Stimulated activated CD8-positive, alpha-beta memory T cell treated with anti-CD3 and anti-CD28 coated beads, Interleukin-2, amount 100 ng/mL, for 1 hour (primary cell): ENCODE data around the gene CALU.

ENCODE experiments used
- DNase-seq, 2 donors: peaks; one replicate each; pipeline ENCODE4 v3.0.0-alpha.2; 2020; ENCODE audit warnings: low read depth in 2 of 2

CALU gene

GRCh38 chr7:128724743-128725142 is 14.4 kb upstream of the CALU start:
- no peak for DNase-seq

GRCh38 chr7:128725531-128725930 is 13.6 kb upstream of the CALU start:
- DNase-seq = no peak

DNA sequence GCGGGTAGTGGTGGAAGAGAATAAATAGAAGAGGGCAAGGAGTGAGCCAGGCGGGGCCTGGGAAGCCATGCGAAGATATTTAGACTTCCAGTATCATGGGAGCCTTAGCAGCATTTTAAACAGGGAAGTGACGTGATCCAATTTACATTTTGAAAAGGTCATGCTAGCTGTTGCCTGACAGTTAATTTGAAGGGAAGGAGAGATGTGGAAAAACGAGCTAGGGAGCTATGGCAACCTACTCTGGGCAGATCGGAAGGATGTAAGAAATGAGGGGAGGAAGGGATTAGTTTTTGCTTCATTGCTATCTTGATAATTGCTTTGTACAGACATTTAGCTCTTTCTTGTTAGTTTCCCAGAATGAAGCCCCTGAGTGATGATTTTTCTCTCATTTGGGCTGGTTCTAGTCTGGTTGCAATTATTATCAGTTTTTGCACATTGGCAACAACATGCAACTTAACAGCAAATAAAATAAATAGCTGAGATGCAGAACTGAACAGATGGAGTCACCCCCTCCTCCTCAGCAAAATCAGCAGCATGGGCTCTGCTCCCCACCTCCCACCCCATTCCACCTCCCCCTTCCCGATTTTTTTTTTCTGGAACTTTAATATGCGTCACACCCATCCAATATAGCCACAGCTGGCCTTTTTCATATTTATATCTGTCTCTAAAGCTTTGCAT is 13.0 kb upstream of the CALU start:
- DNase-seq = no peak

- no peak for DNase-seq
Observed at GRCh38 chr7:128726737-128727072, 12.5 kb upstream of the CALU start.

- DNase-seq = no peak
Observed at GRCh38 chr7:128727239-128727638, 11.9 kb upstream of the CALU start.

DNA sequence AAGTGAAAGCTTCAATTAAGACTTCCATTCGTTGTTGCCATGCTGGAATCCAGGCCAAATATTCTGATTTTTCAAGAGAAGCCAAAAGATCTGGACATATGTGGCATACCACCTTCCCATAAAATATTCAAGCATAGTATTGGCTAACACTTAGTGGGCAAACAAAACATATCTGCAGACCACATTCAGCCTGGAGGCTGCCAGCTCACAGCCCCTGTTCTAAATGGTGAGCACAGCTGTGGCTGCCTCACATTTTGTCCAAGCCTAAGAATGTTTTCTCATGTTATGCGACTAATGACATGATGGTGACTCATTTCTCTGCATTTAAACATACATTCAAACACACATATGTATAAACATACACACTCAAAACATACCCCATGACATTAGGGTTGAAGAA is 10.6 kb upstream of the CALU start:
- no peak for DNase-seq

DNA sequence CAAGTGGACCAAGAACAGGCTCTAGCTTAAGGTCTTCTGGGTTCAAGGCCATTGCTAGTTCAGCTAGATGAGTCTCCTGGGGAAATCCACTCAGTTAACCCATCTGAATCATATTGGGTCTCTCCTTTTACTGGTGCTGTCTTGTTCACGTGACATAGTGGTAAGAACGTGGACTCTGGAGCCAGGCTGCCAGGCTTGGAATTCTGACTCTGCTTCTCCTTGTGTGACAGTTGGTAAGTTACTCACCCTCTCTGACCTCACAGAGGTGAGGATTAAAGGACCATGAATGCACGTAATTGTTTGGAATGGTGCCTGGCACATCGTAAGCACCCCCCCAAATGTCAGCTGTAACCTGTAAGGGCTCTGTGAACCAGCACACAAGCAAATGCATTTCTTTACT is 9.7 kb upstream of the CALU start:
- no peak for DNase-seq

DNA sequence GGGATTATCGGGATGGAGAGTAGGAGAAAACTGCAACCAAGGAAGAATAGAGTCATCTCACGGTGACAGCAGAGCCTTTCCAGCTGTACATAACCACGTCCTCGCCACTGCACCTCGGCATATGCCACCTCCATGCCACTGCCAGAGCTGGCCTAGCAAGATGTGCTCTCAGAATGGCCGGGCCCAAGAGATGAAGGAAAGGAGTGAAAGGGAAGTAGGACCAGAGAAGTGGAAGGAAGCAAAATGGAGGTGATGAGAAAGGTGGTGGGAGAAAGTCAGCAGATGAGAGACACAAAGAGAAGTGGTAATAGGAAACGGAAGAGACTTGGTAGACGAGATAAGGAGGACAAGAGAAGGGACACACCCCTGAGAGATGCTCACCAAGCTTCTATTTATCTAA is 8.0 kb upstream of the CALU start:
- no peak for DNase-seq

DNA sequence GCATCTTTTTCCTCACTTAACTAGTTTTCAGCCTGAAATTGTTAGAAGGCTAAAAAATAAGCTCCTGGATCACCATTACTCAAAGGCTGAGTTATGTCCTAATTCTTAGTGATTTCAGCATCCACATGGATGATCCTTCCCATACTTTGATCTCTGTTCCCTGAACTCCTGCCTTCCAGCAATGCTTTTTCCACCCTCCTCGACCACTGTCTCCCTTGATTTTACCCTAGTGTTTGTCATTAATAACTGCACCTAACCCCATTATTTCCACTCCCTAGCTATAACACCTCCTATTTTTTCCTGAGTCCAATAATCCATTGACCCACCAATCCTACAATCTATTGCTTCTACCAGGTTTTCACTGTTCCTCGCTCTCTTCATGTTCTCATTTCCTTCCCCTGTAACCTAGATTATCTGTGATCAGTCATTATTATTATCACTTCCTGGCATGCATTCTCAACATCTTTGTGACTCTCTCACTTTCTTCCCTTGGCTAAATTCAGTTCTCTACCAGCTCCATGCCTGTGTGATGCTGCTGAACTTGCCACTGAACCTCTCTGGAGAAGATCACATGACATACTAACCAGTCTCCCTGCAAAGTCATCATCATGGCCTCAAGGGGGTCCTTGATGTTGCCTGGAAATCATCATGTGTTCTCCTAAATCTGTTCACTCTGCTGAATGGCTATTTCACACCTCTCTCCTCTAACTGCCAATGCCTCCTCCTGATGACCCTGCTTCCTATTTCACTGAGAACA is 6.5 kb upstream of the CALU start:
- DNase-seq = no peak

DNA sequence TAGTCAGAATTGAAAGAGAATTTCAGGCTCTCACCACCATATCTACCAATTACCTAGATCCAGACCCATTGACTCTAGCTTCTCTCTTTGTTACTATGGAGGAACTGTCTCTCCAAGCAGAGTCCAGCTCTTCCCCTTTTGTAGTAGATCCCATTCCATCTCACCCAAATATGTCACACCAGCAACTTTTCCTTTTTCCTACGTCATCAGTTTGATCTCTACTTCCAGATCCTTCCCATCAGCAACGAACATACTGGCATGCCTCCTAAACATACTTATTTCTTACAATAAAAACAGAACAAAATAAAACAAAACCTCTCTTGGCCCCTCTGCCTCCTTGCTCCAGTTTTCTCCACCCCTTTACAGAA is 5.9 kb upstream of the CALU start:
- DNase-seq = no peak

DNA sequence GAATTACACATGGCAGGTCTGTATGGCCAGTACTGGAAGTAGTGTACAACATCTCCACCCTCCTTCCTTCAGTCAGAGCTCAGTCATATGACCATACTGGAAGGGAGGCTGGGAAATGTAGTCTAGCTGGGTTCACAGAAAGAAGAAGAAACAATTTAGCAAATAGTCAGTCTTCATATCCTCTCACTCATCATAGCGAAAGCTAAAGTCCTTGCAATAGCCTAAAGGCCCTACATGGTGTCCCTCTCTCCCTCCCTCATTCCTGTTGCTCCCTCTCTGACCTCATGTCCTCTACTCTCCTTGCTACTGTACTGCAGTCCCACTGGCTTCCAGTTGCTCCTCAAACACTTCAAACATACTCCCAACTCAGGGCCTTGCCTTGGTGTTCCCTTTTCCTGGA is 4.3 kb upstream of the CALU start:
- DNase-seq = no peak

GRCh38 chr7:128735436-128735835 is 3.7 kb upstream of the CALU start:
- no peak for DNase-seq

DNA sequence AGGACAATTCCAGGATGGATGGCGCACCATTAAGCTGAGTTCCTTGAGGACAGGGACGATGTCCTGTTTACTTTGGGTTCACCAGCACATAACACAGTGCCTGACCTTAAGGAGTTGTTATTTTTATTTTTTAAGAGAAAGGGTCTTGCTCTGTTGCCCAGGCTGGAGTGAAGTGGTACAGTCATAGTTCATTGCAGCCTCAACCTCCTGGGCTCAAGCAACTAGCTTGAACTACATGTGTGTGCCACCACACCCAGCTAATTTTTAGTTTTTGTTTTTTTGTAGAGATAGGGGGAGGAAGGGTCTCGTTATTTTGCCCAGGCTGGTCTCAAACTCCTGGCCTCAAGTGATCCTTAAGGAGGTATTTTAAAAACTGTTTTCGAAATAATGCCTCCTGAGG is 1.7 kb upstream of the CALU start:
- no peak for DNase-seq

DNA sequence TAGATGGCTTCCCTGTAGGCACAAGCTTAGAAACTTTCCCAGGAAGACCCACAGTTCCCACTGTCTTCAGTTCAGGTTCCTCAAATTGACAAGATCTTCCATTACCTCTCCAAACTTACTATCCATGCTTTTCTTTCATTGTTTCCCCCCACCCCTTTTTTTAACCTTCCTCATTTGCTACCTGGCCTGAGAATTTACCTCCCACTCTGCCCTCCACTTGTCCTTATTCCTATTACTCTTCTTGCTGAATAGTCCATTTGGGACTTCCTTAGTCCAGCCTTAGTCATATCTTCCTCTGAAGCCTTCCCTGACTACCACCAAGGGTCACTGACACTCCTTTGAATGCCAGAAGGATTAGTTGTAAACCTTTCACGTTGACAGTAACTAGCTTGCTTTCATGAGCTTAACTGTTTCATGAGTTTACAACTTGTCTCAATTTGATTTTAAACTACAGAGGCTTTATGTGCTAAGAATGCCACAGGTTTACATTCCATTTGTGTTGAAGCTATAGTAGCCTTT is 1.2 kb upstream of the CALU start:
- no peak for DNase-seq

- DNase-seq = no peak
Observed at GRCh38 chr7:128738570-128739047, 550 bp upstream of the CALU start.

- no peak for DNase-seq
Observed at GRCh38 chr7:128739990-128740682, 977 bp downstream of the CALU start.

DNA sequence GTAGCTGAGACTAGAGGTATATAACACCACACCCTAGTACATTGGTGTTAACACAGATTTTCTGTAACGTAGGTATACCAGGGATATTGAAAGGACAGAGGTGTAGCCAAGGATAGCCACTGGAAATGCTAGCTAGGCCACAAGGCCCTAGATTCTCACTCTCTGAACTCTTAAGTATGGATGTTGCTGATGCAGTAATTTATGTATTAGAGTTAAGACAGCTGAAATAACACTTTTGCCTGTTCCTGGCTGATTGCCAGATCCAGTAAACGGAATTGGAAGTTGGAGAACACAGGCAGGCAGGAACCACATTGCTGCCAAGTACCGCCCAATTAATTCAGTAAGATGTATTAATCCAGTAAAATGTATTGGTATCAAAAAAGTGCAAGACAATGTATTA is 1.8 kb downstream of the CALU start:
- DNase-seq = no peak

- no peak for DNase-seq
Observed at GRCh38 chr7:128741491-128741890, 2.3 kb downstream of the CALU start.

GRCh38 chr7:128742206-128742605 is 3.0 kb downstream of the CALU start:
- no peak for DNase-seq

DNA sequence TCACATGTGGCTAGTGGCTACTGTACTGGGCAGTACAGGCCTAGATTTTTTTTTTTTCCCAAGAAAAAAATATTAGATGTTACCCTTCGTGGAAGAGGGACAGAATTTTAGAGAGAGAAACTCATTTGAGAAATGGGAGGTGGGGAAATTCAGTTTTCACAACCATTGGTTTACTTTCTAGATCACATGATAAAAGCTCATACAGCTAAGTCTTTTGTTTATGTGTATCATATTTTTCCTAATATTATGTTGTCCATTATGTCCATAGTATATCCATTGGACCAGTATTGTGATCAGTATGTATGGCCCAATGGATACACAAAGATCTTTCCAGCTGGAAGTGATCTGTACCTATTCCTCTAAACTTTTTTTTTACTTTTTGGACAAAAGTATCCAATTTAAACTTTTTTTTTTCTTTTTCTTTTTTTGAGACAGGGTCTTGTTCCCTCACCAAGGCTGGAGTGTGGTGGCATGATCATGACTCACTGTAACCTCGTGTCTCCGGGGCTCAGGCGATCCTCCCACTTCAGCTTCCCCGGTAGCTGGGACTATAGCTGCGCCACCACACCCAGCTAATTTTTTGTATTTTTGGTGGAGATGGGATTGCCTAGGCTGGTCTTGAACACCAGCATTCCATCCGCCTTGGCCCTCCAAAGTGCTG is 4.1 kb downstream of the CALU start:
- DNase-seq = no peak

DNA sequence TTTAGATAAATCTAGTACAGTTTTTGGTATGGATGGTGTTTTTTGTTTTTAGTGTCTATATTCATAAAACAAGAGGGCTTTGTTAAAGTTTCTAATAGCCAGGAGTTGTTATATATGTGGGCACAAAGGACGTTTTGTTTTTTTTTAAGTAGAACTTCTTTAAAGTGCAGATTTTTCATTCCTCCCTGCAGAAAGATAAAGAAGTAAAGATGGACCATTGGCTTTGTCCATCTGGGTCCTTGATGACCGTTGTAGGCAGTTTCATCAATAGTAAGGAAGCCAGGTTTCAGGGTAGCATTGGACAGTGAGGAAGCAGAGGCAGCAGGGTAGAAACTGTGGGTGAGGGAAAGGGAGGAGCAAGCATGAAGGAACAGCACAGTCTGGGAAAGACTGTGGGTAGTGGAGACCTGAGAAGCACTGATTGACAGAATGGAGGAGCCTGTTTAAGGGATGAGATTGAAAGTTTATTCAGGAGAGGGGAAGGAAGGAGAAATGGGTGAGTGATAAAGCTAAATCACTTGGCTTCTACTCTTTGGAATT is 5.3 kb downstream of the CALU start:
- DNase-seq = no peak

GRCh38 chr7:128745706-128746105 is 6.5 kb downstream of the CALU start:
- DNase-seq = no peak
